ENCODE results near the gene PDXK.

The PDXK gene

DNA sequence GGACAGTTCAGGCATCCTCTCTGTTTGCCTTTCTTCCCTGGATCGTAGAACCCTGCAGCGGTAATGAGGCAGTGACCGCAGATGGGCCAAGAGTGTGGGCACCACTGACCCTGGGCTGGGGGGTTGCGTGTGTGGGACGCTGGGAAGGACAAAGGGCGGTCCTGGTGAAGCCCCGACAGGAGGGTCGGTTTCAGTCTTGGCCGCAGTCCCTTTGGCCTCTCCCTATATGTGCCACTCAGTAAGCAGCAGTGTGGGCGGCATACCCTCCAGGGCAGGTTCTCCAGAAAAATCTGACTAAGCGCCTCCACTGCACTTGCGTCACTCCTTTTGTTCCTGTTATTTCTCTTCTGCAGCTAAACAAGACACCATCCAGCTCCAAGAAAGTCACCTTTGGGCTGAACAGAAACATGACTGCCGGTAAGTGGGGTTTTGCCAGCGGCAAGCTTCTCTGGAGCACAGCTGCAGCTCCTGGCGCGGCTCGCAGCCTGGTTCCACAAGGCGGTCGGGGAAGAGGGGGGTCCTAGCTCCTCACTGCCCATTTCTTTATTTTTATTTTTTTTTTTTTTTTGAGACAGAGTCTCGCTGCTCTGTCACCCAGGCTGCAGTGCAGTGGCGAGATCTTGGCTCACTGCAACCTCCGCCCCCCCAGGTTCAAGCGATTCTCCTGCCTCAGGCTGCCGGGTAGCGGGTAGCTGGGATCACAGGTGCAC is 27.7 kb upstream of the PDXK start:
- no peak for DNase-seq (ENCODE audit: low read depth)
- TF ChIP-seq, protein P1, sequence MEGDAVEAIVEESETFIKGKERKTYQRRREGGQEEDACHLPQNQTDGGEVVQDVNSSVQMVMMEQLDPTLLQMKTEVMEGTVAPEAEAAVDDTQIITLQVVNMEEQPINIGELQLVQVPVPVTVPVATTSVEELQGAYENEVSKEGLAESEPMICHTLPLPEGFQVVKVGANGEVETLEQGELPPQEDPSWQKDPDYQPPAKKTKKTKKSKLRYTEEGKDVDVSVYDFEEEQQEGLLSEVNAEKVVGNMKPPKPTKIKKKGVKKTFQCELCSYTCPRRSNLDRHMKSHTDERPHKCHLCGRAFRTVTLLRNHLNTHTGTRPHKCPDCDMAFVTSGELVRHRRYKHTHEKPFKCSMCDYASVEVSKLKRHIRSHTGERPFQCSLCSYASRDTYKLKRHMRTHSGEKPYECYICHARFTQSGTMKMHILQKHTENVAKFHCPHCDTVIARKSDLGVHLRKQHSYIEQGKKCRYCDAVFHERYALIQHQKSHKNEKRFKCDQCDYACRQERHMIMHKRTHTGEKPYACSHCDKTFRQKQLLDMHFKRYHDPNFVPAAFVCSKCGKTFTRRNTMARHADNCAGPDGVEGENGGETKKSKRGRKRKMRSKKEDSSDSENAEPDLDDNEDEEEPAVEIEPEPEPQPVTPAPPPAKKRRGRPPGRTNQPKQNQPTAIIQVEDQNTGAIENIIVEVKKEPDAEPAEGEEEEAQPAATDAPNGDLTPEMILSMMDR (conservative IDR thresholded peaks at IDR 0.05; ENCODE audit: low read depth, low read length) = no peak
- no peak overlapping the region for H3K4me3 ChIP-seq (ENCODE audit: low read depth, low read length)

DNA sequence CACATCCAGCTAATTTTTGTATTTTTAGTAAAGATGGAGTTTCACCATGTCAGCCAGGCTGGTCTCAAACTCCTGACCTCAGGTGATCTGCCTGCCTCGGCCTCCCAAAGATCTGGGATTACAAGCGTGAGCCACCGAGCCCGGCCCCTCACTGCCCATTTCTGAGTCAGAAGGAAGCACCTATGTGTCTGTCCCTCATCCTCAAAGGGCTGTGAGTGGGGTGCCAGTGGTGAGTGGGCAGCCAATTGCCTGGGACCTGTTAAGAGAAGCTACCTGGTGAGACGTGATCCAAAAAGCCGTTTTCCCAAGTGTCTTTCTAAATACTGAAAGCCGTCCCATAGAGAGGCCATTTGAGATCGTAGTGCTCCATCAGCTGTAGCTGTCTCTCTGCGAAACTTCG is 27.1 kb upstream of the PDXK start:
- TF ChIP-seq, protein P1 (conservative IDR thresholded peaks at IDR 0.05; ENCODE audit: low read depth, low read length) = no peak
- H3K4me3 ChIP-seq (ENCODE audit: low read depth, low read length) = no peak overlapping the region
- DNase-seq (ENCODE audit: low read depth) = no peak

DNA sequence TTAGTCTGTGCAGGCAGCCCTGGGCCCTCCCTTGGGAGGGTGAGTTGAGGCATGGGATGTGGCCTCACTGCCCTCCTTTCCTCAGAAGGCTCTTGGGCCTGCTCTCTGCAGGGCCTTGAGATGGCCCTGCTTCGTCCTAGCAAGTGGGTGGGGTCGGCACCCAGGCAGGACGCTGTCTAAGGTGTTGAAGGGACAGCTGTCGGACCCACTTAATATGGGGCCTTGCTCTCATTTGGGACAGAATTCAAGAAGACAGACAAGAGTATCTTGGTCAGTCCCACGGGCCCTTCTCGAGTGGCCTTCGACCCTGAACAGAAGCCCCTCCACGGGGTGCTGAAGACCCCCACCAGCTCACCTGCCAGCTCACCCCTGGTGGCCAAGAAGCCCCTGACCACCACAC is 26.0 kb upstream of the PDXK start:
- TF ChIP-seq, protein P1 (conservative IDR thresholded peaks at IDR 0.05; ENCODE audit: low read depth, low read length) = no peak
- DNase-seq (ENCODE audit: low read depth) = no peak
- no peak overlapping the region for H3K4me3 ChIP-seq (ENCODE audit: low read depth, low read length)

DNA sequence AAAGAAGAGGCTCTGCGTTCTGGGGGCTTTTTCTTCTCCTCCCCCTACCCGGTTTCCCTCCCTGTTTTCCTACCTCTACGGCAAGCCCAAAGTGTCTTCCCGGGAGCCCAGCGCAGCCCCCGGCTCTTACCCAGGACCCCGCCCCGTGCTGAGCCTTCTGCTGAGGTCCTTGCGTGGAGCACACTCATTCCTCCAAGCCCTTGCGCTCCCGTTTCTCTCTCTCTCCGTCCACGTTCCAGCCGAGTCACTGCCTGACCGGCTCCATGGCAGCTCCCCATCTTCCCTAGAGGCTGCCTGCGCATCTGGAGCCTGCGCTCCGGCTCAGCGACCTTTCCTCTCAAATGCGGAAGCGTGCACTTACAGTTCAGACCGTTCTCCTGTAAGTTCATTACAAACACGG is 24.9 kb upstream of the PDXK start:
- no peak overlapping the region for H3K4me3 ChIP-seq (ENCODE audit: low read depth, low read length)
- DNase-seq (ENCODE audit: low read depth) = no peak
- TF ChIP-seq, protein P1 (conservative IDR thresholded peaks at IDR 0.05; ENCODE audit: low read depth, low read length) = no peak

DNA sequence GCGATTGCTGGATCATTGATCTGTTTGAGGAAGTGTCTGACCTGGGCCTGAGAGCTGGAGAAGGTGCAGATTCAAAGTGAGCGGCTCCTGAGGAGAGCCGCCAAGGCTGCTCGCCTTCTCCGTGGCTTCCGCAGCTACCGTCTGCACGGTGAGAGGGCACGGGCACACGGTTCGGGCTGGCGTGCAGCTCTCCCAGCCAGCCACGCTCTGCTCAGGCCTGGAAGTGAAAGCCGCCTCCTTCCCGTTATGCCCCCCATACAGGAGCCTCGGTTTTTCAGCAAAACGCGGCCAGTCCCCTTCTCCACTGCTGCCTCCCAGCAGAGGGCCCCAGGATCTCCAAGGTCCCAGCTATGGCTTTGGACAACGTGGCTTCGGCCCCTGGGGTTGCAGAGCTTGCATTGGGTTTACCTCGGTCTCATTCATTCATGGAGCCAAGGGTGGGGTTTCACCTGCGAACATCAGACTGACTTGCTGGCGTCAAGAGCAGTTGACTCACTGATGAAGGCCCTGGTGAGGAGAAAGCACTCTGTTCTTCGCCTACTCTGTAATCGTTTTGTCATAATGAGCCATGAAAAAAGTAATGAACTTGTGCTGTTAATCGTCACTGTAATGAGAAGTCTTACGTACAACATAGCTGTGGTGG is 24.4 kb upstream of the PDXK start:
- DNase-seq (ENCODE audit: low read depth) = no peak
- H3K4me3 ChIP-seq (ENCODE audit: low read depth, low read length) = no peak overlapping the region
- TF ChIP-seq, protein P1 (conservative IDR thresholded peaks at IDR 0.05; ENCODE audit: low read depth, low read length) = no peak

DNA sequence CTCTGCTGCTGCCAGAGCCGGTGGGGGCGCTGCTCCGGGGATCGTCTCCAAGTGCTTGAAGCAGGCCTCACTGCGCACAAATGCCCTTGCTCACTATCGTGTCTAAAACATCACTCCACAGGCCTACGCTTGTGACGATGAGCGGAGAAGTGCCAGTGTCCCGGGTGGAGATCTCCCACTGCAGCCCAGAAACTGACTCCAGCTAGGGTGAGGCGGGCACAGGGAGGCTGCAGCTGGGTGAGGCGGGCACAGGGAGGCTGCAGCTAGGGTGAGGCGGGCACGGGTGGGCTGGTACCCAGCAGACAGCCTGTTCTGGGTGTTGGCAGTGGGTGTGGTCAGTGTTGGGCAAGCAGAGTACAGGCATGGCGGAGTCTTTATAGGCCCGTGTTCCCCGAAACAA is 22.7 kb upstream of the PDXK start:
- TF ChIP-seq, protein P1 (conservative IDR thresholded peaks at IDR 0.05; ENCODE audit: low read depth, low read length) = no peak
- no peak overlapping the region for H3K4me3 ChIP-seq (ENCODE audit: low read depth, low read length)
- no peak for DNase-seq (ENCODE audit: low read depth)
